Thyroid gland (tissue), 4 donors: ENCODE data around the gene BCAT1.

Experiments
- CTCF ChIP-seq, 6 experiments: fragments of 200-600 bp in 3 of 6; fragments of 450-650 bp in 3 of 6; sonication (generic) in 3 of 6; IDR thresholded peaks; one replicate each; pipeline ENCODE4 v1.5.1; 2016 to 2019; ENCODE audit warnings: antibody characterized with exemption in 6 of 6, mild to moderate bottlenecking in 2 of 6, inconsistent platforms in 1 of 6, moderate library complexity in 1 of 6
- POLR2A ChIP-seq, 2 donors: fragments of 450-650 bp; IDR thresholded peaks; one replicate each; pipeline ENCODE4 v1.6.1; 2017; ENCODE audit warnings: antibody characterized with exemption in 2 of 2, mild to moderate bottlenecking in 2 of 2, moderate library complexity in 1 of 2

GRCh38 chr12:24864796-24865125 lies 84.1 kb downstream of the BCAT1 start:
- TF ChIP-seq POLR2A (IDR thresholded peaks at IDR 0.05) (no peak), CTCF (IDR thresholded peaks at IDR 0.05) (no peak)
